ENCODE measurements around the gene ANKRD6.

Gene ANKRD6

DNA sequence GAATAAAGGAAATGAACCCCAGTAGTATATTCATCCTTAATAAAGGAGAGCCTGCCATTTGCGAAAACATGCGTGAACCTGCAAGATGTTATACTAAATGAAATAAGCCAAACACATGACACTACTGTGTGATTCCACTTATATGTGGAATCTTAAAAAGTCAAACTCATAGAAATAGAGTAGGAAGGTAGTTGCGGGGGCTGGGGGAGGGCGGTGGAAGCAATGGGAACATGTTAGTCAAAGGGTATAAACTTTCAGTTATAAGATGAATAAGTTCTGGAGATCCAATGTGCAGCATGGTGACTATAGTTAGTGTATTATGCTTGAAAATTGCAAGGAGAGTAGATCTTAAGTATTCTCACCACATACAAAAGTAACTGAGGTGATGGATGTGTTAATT is 72.9 kb downstream of the ANKRD6 start:
- H3K36me3 Mint-ChIP-seq = no peaks in the 10 kb centered on the region
- no peak for ATAC-seq
- no peaks in the 10 kb centered on the region for H3K4me1 Mint-ChIP-seq
- no peak overlapping the region for H3K4me3 Mint-ChIP-seq
- no peaks in the 10 kb centered on the region for H3K9me3 Mint-ChIP-seq
- no peak overlapping the region for H3K27ac Mint-ChIP-seq
- no peaks in the 10 kb centered on the region for H3K27me3 Mint-ChIP-seq

DNA sequence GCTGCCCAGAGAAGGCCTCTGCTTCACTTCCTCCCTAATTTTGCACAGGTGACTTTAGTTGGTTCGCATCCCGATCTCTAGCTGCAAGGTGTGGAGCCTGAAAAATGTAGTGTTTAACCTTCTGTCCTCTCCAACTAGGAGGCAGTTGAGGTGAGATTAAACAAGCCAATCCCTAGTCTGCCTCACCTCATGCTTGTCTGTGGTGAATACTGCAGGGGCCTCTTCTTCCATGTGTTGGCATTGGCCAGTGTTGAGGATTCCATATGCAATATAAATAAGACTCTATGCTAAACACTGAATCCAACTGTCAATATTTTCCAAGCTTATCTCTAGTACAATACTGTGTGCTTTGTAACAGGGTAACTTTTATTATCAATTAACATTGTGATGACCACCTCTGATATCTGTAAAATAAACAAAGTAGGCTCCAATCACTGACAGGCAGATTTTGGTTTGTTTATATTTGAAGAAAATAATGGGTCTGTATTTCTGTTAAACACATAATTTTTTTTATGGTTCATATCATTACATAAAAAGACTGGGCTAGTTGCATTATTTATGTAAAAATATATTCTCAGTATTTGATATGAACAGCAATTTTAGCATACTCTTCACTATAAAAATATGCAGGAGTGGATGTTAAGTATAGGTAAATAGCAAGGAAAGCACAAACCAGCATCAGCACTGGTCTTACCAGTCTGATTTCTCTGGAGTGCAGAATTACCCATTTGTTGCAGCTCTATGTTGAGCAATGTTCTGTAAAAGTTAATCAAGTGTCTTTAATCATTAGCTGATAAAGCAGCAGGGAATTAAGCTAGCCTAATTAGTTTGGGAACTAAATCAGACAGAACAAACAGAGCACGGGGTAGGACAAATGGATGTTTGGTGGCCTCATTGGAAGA is 74.0 kb downstream of the ANKRD6 start:
- H3K36me3 Mint-ChIP-seq = no peaks in the 10 kb centered on the region
- no peak overlapping the region for H3K4me3 Mint-ChIP-seq
- H3K27ac Mint-ChIP-seq = no peak overlapping the region
- ATAC-seq = no peak
- no peaks in the 10 kb centered on the region for H3K27me3 Mint-ChIP-seq
- no peaks in the 10 kb centered on the region for H3K9me3 Mint-ChIP-seq
- H3K4me1 Mint-ChIP-seq = no peaks in the 10 kb centered on the region

DNA sequence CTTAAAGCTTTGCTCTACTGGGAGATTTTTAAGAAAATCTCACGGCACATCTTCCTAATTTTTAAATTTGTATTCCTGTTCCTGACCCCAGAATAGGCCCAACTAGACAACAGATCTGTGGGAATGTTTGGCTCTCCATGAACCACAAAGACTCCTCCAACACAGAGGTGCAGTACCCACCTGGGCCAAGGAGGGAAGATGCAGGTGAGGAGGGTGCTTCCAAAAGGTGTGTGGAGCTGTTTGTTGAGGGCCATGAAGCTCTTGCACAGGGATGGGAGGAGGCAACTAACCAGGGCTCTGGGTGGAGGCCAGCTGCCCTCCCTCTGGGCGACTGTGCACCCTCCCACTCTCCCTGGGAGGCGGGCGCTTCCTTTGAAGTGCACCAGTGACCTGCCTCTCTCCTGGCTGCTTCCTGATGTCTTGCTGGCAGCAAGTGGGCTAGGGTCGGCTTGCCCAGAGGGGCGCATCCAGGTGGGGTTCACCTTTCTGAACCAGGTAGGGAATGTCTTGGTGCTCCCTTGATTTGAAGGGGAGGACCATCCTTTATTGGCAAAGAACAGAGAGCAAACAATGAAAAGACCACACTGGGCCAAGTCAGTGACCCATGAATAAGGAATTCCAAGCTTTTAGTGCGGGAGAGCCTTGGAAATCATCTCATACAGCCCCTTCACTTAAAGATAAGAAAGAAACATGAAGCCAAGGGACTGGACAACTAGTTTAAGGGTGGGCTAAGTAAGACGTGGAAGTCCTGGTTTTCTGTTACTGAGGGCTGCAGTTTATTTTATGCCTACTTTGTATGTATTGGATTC is 76.0 kb downstream of the ANKRD6 start:
- Mint-ChIP-seq H3K4me1 (no peaks in the 10 kb centered on the region), H3K4me3 (no peak overlapping the region), H3K27me3 (no peaks in the 10 kb centered on the region), H3K9me3 (no peaks in the 10 kb centered on the region), H3K27ac (no peak overlapping the region), H3K36me3 (no peaks in the 10 kb centered on the region)
- peak; percentile 45 for ATAC-seq

DNA sequence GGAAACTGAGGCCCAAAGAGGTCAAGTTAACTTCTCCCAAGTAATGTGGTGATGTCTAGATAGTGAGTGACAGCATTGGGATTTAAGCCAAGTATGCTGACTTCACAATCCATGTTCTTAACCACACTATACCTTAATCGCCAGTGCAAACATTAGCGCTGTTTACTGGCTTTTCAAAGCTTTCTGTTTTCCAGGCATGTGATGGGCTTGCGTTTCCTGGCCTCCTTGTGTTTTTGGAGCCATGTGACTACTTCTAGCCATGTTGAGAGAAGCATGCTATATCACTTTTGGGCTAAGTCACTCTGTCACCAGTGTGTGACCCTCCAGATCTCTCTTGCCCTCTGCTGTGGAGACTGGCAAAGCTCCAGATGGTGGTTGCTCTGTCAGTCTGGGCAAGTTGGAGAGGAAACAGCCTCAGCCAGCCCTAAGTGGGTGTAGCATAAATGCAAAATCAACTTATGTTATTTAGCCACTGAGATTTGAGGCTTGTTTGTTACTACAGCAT is 76.9 kb downstream of the ANKRD6 start:
- no peak for ATAC-seq
- H3K4me3 Mint-ChIP-seq = no peak overlapping the region
- no peak overlapping the region for H3K27ac Mint-ChIP-seq
- H3K36me3 Mint-ChIP-seq = no peaks in the 10 kb centered on the region
- no peaks in the 10 kb centered on the region for H3K9me3 Mint-ChIP-seq
- H3K4me1 Mint-ChIP-seq = no peaks in the 10 kb centered on the region
- no peaks in the 10 kb centered on the region for H3K27me3 Mint-ChIP-seq

DNA sequence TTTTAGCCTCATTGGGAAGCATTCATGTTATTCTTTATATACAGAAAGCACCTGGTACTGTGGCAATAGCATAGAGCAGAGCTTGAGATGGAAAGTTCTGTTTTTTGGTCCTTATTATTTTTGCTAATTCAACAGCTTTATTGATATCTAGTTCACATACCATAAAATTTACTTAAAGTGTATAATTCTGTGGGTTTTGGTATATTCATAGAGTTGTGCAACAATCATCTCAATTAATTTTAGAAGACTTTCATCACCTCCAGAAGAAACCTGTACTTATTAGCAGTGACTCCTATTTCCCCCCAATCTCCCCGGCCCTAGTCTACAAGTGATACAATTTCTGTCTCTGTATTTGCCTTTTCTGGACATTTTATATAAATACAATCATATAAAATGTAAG is 77.4 kb downstream of the ANKRD6 start:
- Mint-ChIP-seq H3K4me3 (no peak overlapping the region), H3K27ac (no peak overlapping the region)

DNA sequence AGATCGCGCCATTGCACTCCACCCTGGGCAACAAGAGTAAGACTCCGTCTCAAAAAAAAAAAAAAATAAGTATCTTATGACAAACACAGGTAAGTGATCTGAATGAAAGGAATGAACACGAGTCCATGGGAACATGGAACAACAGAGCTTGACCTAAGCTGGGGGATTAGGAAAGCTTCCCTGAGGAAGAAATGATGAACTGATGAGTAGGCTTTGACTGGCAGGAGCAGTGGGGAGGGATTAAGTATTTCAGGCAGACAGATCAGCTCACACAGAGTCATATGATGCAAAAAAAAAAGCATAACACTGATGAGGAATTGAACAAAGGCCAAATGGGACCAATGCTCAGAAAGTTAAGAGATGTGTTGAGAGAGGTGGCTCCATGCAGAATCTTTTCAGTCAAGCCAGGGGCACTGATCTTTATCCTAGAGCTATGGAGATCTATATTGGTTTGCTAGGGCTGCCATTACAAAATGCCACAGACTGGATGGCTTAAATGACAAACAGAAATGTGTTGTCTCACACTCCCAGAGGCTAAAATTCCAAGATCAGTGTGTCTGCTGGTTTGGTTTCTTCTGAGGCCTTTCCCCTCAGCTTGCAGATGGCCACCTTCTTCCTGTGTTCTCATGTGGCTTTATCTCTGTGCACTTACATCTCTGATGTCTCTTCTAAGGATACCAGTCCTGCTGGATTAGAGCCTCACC is 85.6 kb downstream of the ANKRD6 start:
- no peak overlapping the region for H3K27ac Mint-ChIP-seq
- H3K4me1 Mint-ChIP-seq = no peaks in the 10 kb centered on the region
- H3K27me3 Mint-ChIP-seq = no peaks in the 10 kb centered on the region
- no peak overlapping the region for H3K4me3 Mint-ChIP-seq
- no peak for ATAC-seq
- peaks cover 2% of the 10 kb centered on the region for H3K9me3 Mint-ChIP-seq
- H3K36me3 Mint-ChIP-seq = peaks cover 11% of the 10 kb centered on the region

More for the DNA sequence above, 77.4 kb downstream of the ANKRD6 start:
- Mint-ChIP-seq H3K36me3 (no peaks in the 10 kb centered on the region), H3K27me3 (no peaks in the 10 kb centered on the region), H3K4me1 (no peaks in the 10 kb centered on the region), H3K9me3 (no peaks in the 10 kb centered on the region)
- ATAC-seq = no peak

DNA sequence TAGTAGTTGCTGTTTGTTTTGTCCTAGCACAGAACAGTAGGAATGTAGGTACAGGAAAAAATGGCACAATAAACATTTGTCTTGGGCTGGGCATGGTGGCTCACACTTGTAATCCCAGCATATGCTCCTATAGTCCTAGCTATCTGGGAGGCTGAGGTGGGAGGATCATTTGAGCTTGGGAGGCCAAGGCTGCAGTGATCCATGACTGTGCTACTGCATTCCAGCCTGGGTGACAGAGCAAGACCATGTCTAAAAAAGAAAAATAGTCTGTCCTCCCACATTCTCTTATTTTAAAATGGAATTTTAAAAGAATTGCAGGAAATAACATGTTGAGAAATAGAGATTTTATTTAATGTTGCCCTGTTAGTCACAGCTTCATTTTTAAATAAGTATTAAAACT is 87.8 kb downstream of the ANKRD6 start:
- Mint-ChIP-seq H3K4me1 (no peaks in the 10 kb centered on the region), H3K36me3 (peaks cover 7% of the 10 kb centered on the region), H3K9me3 (peaks cover 2% of the 10 kb centered on the region), H3K27me3 (no peaks in the 10 kb centered on the region), H3K27ac (no peak overlapping the region), H3K4me3 (no peak overlapping the region)
- ATAC-seq = no peak

DNA sequence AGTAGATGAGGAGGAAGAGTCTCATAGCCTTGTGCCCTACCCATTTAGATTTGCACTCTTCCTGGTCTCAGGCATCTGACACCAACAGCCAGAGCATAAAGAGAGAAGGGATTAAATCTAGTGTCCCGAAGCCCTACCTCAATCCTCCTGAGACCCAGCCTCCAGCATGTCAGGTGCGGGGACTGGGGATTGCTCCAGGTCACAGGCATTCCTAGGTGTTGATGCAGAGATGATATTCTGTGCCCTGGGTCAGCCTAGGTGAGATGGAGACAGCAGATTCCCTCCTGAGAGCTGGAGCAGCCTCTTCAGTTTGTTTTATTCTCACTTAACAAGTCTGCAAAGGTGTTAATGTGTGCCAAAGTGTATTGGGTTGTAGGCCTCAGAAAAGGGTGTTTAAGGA is 89.8 kb downstream of the ANKRD6 start:
- Mint-ChIP-seq H3K36me3 (peaks cover 5% of the 10 kb centered on the region), H3K9me3 (peaks cover 2% of the 10 kb centered on the region), H3K4me1 (no peaks in the 10 kb centered on the region), H3K4me3 (no peak overlapping the region), H3K27me3 (no peaks in the 10 kb centered on the region), H3K27ac (no peak overlapping the region)
- no peak for ATAC-seq

DNA sequence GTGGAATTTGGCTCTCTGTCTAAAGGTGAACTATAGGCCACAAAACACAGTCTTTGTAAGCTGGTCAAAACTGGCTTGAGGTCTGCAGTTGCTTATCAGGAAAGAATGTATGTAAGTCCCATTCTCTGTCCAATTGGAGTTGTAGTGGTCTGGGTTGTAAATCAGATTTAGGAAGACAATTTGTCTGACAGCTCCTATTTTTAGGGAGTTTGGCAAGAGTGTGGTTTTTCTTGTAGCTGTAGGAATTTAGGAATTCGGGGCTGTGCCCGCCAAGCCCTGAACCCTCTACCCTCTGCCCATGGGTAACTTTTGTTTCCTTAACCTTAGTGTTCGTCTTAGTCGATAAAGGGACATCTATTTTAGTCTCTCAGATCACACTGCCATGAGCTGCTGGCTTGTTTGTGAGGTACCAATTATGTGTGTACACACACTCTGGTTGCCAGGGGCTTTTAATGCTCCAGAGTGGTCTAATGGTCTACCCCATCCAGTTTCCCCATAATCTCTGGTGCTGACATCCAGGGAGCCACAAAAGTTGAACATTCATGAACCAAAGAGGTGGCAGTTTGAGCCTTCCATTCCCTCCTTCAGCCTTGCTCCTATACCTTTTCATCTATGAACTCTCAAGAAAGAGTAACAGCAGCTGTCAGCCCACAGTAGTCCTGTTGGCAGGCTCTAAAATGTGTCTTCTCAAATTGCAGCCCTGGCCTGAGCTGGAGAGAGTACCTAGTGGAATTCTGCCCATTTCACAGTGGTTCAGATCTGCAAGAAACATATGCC is 93.0 kb downstream of the ANKRD6 start:
- Mint-ChIP-seq H3K27ac (no peak overlapping the region), H3K4me3 (no peak overlapping the region), H3K27me3 (no peaks in the 10 kb centered on the region), H3K36me3 (peaks cover 12% of the 10 kb centered on the region), H3K4me1 (no peaks in the 10 kb centered on the region), H3K9me3 (no peaks in the 10 kb centered on the region)
- no peak for ATAC-seq

DNA sequence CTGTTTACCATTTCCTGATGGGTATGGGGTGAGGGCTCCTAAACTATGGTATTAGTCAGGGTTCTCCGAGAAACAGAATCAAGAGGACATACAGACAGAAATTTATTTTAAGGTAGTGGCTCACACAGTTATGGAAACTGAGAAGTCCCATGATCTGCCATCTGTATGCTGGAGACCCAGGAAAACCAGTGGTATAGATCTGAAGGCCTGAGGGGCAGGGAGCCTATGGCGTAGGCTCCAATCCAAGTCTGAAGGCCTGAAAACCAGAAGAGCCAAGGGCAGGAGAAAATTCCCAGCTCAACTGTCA is 93.6 kb downstream of the ANKRD6 start:
- H3K9me3 Mint-ChIP-seq = no peaks in the 10 kb centered on the region
- H3K4me1 Mint-ChIP-seq = no peaks in the 10 kb centered on the region
- H3K27me3 Mint-ChIP-seq = no peaks in the 10 kb centered on the region
- peaks cover 14% of the 10 kb centered on the region for H3K36me3 Mint-ChIP-seq
- H3K4me3 Mint-ChIP-seq = no peak overlapping the region
- H3K27ac Mint-ChIP-seq = no peak overlapping the region
- no peak for ATAC-seq

DNA sequence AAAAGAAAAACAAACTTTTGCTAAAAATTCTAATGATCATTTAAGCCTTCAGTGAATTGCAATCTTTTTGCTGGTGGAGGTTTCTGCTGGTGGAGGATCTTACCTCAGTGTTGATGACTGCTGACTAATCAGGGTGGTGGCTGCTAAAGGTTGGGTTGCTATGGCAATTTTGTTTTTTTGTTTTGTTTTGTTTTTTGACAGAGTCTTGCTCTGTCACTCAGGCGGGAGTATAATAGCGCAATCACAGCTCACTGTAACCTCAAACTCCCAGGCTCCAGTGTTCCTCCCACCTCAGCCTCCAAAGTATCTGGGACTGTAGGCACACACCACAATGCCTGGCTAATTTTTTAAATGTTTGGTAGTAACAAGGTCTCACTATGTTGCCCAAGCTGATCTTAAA is 94.7 kb downstream of the ANKRD6 start:
- ATAC-seq = no peak
- H3K4me3 Mint-ChIP-seq = no peak overlapping the region
- H3K4me1 Mint-ChIP-seq = no peaks in the 10 kb centered on the region
- H3K36me3 Mint-ChIP-seq = peaks cover 23% of the 10 kb centered on the region
- H3K27ac Mint-ChIP-seq = no peak overlapping the region
- no peaks in the 10 kb centered on the region for H3K9me3 Mint-ChIP-seq
- no peaks in the 10 kb centered on the region for H3K27me3 Mint-ChIP-seq

DNA sequence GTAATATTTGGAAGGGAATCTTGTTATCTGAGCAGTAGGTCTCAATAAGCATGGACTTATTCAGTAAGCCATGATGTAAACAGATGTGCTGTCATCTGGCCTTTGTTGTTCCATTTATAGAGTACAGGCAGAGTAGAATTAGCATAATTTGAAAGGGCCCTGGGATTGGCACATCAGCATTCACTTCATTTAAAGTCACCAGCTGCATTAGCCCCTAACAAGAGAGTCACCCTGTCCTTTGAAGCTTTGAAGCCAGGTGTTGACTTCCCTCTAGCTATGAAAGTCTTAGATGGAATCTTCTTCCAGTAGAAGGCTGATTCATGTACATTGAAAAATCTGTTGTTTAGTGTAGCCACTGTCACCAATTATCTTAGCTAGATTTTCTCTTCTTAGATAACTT is 95.9 kb downstream of the ANKRD6 start:
- Mint-ChIP-seq H3K27ac (no peak overlapping the region), H3K4me3 (no peak overlapping the region), H3K36me3 (peaks cover 23% of the 10 kb centered on the region), H3K27me3 (no peaks in the 10 kb centered on the region), H3K9me3 (no peaks in the 10 kb centered on the region), H3K4me1 (no peaks in the 10 kb centered on the region)
- no peak for ATAC-seq

DNA sequence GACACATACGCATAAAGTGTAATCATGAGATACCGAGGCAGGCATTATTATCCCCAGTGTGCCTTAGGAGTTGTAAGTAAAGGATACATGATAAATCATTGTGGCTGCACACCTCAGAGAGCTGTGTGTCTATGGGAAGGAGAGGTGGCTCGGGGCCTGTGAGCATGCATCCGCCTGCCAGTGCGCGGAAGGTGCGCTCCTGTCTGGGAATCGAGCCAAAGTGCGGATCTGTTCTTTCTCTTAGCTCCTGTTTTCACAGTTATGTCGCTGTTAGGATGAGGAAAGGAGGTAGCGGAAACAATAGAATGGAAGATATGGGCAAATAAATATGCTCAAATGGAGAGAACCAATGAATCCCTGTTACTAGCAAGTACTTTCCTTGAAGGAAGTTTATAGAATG is 98.0 kb downstream of the ANKRD6 start:
- no peaks in the 10 kb centered on the region for H3K4me1 Mint-ChIP-seq
- no peak for ATAC-seq
- peaks cover 23% of the 10 kb centered on the region for H3K36me3 Mint-ChIP-seq
- H3K27me3 Mint-ChIP-seq = no peaks in the 10 kb centered on the region
- no peaks in the 10 kb centered on the region for H3K9me3 Mint-ChIP-seq
- H3K4me3 Mint-ChIP-seq = no peak overlapping the region
- no peak overlapping the region for H3K27ac Mint-ChIP-seq

DNA sequence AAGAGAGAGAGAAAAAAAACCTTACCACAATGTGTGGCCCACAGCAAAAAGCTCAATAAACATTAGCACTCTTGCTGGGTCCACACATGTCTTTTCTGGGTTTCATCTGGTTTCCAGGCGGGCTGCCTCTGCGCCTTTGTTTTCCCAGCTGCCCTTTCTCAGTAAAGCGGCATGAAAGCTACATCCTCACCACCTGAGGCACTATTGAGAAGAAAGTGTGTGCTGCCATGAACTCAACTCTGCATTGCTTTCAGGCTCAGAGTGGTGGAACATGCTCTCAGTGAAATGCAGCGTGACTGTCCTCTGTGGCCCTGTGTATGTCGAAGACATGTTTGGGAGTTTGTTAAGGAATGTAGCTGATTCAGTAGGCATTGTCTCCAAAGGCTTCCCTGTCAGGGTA is 103.3 kb downstream of the ANKRD6 start:
- Mint-ChIP-seq H3K27me3 (no peaks in the 10 kb centered on the region), H3K36me3 (peaks cover 11% of the 10 kb centered on the region), H3K4me1 (no peaks in the 10 kb centered on the region), H3K4me3 (no peak overlapping the region), H3K27ac (no peak overlapping the region), H3K9me3 (no peaks in the 10 kb centered on the region)
- ATAC-seq = no peak

DNA sequence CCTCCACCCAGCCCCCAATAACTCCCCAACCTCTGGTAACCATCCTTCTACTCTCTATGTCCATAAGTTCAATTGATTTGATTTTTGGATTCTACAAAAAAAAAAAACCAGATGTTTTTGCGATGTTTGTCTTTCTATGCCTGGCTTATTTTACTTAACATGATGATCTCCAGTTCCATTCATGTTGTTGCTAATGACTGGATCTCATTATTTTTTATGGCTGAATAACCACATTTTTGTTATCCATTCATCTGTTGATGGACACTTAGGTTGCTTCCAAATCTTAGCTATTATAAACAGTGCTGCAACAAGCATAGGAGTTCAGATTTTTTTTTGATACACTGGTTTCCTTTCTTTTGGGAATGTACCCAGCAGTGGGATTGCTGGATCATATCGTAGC is 106.8 kb downstream of the ANKRD6 start:
- H3K27ac Mint-ChIP-seq = no peak overlapping the region
- H3K4me3 Mint-ChIP-seq = no peak overlapping the region
- H3K4me1 Mint-ChIP-seq = no peaks in the 10 kb centered on the region
- H3K27me3 Mint-ChIP-seq = no peaks in the 10 kb centered on the region
- no peak for ATAC-seq
- no peaks in the 10 kb centered on the region for H3K36me3 Mint-ChIP-seq
- no peaks in the 10 kb centered on the region for H3K9me3 Mint-ChIP-seq

Data from stimulated activated memory B cell treated with anti-CD40 and anti-IgM and Interleukin-4, amounts not matched to agents 10 μg/mL and 1 μg/mL and 100 μg/mL, for 72 hours (primary cell).